Transverse colon (tissue), 4 donors: ENCODE measurements around the gene NFATC4. TPM values are rescaled to one million over a fixed set of nuclear protein-coding genes. Genes with fewer than 3 reads are reported as not detected.

Experiments used
- DNase-seq: peaks from one replicate; pipeline ENCODE4 v3.0.0-alpha.2; 2019
- H3K27ac ChIP-seq, 4 donors: fragments of 200-600 bp; sonication (generic); 2 replicates each; pipeline ENCODE4 v1.5.1; 2016 to 2018; ENCODE audit warnings: inconsistent platforms in 4 of 4
- H3K27me3 ChIP-seq: fragments of 200-600 bp; sonication (generic); 2 replicates; pipeline ENCODE4 v1.5.1; 2017; ENCODE audit warnings: inconsistent platforms
- H3K36me3 ChIP-seq, 4 donors: fragments of 200-600 bp; sonication (generic); 2 replicates each; pipeline ENCODE4 v1.5.1; 2017 to 2019; ENCODE audit warnings: inconsistent platforms in 4 of 4
- H3K4me1 ChIP-seq, 4 donors: fragments of 200-600 bp; sonication (generic); 2 replicates each; pipeline ENCODE4 v1.5.1; 2017 to 2020; ENCODE audit warnings: inconsistent platforms in 4 of 4
- H3K4me3 ChIP-seq, 4 donors: fragments of 200-600 bp; sonication (generic); 1 replicate in 1 of 4; 2 replicates in 3 of 4; pipeline versions ENCODE4 v1.5.1 to v1.6.1; 2017 to 2019; ENCODE audit warnings: inconsistent platforms in 4 of 4
- H3K9me3 ChIP-seq, 2 donors: fragments of 200-600 bp; sonication (generic); 2 replicates each; pipeline ENCODE4 v1.5.1; 2017 to 2019; ENCODE audit warnings: inconsistent platforms in 2 of 2
- CTCF ChIP-seq, 5 experiments: fragments of 200-600 bp in 3 of 5; fragments of 450-650 bp in 2 of 5; sonication (generic) in 3 of 5; IDR thresholded peaks; 1 replicate in 2 of 5; 2 replicates in 3 of 5; pipeline ENCODE4 v1.5.1; 2016 to 2017; ENCODE audit warnings: antibody characterized with exemption in 5 of 5, inconsistent platforms in 3 of 5, mild to moderate bottlenecking in 2 of 5, moderate library complexity in 1 of 5
- EP300 ChIP-seq: sonication (generic); formaldehyde crosslinking; IDR thresholded peaks from one replicate; pipeline ENCODE4 v1.6.1; 2017; ENCODE audit warnings: antibody characterized with exemption, low read depth
- POLR2A ChIP-seq: fragments of 450-650 bp; IDR thresholded peaks from one replicate; pipeline ENCODE4 v1.6.1; 2016; ENCODE audit warnings: antibody characterized with exemption, mild to moderate bottlenecking, moderate library complexity
- POLR2AphosphoS5 ChIP-seq, 3 donors: sonication (generic); formaldehyde crosslinking; IDR thresholded peaks; one replicate each; pipeline ENCODE4 v1.6.1; 2016; ENCODE audit warnings: antibody characterized with exemption in 3 of 3
- WGBS, 2 donors: methylation state at CpG; one replicate each; pipeline ENCODE4 v1.1.5; 2018; ENCODE audit warnings: low coverage in 1 of 2; 5-methylcytosine and 5-hydroxymethylcytosine counted together
- in situ Hi-C, 4 donors: fragments of 200-750 bp; cut with MboI; loops; one replicate each; pipeline versions ENCODE4 v1.15.0 to v1.15.1; 2017; ENCODE audit warnings: low sequenced_read_pairs in 3 of 4, low pct_ligation_motif_present in 1 of 4, low pct_unique_long_range_greater_than_20kb in 1 of 4
- intact Hi-C: fragments of 100-400 bp; cut with DNase I; formaldehyde crosslinking; loops from one replicate; pipeline ENCODE4 v1.15.1; 2023; ENCODE audit warnings: low total_unique reads
- total RNA-seq, 4 donors: library from RNA; depleted of rRNA; stranded (reverse); fragments of >200 nt; gene quantifications; one replicate each; pipeline ENCODE4 v1.1.0, GENCODE V29; 2016

Gene NFATC4
- total RNA-seq, 4 donors from 2014 or later, result 13.4 to 58.0 (median 20.9) TPM

DNA sequence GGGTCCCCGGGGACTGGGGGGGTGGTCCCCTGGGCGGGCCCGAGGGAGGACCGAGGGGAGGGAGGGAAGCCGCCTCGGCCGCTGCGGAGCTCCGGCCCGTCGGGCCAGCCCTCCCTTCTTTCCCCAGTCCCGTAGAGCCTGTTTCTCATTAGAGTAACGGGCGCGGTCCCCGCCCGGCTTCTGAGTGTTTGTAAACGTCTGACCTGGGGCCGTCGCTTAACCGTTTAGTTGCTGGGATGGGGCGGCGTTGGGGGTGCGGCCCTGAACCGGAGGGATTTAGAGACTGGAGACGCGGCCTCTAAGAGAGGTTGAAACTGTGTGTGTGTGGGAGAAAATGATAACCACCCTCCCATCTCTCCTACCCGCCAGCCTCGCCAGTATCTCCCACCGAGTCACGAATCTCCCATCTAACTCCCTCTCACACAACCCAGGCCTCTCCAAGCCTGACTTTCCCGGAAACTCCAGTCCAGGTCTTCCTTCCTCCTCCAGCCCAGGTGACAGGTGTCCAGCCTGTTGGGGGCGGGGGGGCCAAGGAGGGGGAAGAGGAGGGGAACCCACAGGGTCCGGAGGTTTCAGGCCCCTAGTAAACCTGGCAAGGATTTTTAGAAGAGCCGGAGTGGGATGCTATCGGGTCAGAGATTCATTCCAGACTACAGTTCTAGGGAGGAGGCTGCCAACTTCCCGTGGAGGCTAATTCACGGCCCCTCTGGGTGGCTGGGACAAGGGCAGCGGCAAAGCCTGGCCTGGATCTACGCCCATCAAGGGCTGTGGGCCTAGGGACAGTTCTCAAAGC, 1.1 kb upstream of the NFATC4 start:
- no peaks in the 10 kb centered on the region for H3K9me3 ChIP-seq
- H3K27ac ChIP-seq, result peak overlapping the region; percentile 89 to 93 (median 90)
- peak overlapping the region; percentile 7 to 68 (median 57) for H3K4me3 ChIP-seq
- intact Hi-C loops, result no loop called here
- H3K27me3 ChIP-seq, result peaks cover 16% of the 10 kb centered on the region
- TF ChIP-seq CTCF (IDR thresholded peaks at IDR 0.05) (peak in 1 of 5 experiments; percentile 22), POLR2A (peak; percentile 74), EP300 (no peak), POLR2AphosphoS5 (IDR thresholded peaks at IDR 0.05) (peak in 2 of 3 donors; percentile 21 to 81)
- H3K36me3 ChIP-seq, result no peaks in the 10 kb centered on the region
- WGBS, 2 donors, result 0 to 3% methylated on average over 3 to 40 of the region's 40 CpGs
- H3K4me1 ChIP-seq, result peaks cover 6 to 41% (median 28%) of the 10 kb centered on the region in 4 donors
- in situ Hi-C loops, result loop anchor here in 2 of 4 donors (10.0 kb wide), 1 partner anchor 68 kb away; no protein-coding TSS in a partner anchor
- DNase-seq, result peak; percentile 94

- Histone ChIP-seq H3K27ac (peak overlapping the region; percentile 89 to 93 (median 90)), H3K9me3 (no peaks in the 10 kb centered on the region), H3K36me3 (peaks cover 0 to 1% (median 0%) of the 10 kb centered on the region in 4 donors), H3K4me1 (peaks cover 6 to 41% (median 28%) of the 10 kb centered on the region in 4 donors), H3K27me3 (peaks cover 16% of the 10 kb centered on the region), H3K4me3 (peak overlapping the region; percentile 55 to 74 (median 64))
- DNase-seq, result no peak
- WGBS, 2 donors, result 2% methylated on average over 15 of the region's 15 CpGs; no CpG with 5 or more reads in 1 of the 2 donors
- no peak for TF ChIP-seq CTCF (IDR thresholded peaks at IDR 0.05)
- TF ChIP-seq POLR2A, result no peak
- no peak for TF ChIP-seq EP300
- TF ChIP-seq POLR2AphosphoS5 (IDR thresholded peaks at IDR 0.05), result no peak
- in situ Hi-C loops, result loop anchor here in 2 of 4 donors (10.0 kb wide), 1 partner anchor 67 kb away; no protein-coding TSS in a partner anchor
- intact Hi-C loops, result loop anchor here (2.0 kb wide), 1 partner anchor 63 kb away; no protein-coding TSS in a partner anchor
These were observed 203 bp downstream of the NFATC4 start for GRCh38 chr14:24368212-24368561.

DNA sequence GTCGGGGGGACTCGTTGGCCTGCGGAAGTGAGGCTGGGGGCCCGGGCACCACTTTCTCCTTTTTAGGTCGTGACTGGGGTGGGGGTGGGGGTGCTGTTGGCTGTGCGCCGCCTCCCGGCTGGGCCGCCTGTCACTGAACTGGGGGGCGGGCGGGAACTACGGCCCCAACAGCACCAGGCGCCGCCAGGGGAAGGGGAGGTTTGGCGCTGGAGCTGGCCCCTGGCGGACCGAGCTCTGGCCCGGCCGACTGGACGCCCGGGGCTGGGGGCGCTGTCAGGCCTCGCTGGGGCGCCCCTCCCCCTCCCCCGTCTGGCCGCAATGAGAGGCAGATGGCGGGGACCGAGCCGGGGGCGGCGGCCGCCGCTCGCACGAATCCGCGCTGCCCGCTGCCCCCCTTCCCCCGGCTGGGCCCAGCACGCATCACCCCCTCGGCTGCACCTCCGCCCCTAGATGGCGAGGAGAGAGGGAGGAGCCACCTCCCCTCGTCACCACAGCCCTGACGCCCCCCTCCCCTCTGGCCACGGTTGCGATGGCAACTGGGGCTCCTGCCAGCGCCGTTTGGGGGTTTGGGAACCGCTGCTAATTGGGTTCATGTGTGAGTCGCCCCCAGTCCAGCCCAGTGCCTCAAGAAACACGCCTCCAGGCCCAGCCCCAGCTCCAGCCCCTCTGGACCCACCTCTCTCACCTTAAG, 723 bp downstream of the NFATC4 start:
- Histone ChIP-seq H3K27me3 (peaks cover 16% of the 10 kb centered on the region), H3K4me1 (peaks cover 6 to 41% (median 28%) of the 10 kb centered on the region in 4 donors), H3K9me3 (no peaks in the 10 kb centered on the region), H3K4me3 (peak overlapping the region; percentile 55 to 74 (median 64)), H3K36me3 (peaks cover 0 to 4% (median 0%) of the 10 kb centered on the region in 4 donors), H3K27ac (peak overlapping the region; percentile 89 to 93 (median 90))
- WGBS, 2 donors, result 7% methylated on average over 22 of the region's 52 CpGs; no CpG with 5 or more reads in 1 of the 2 donors
- in situ Hi-C loops (loop anchor here in 2 of 4 donors (10.0 kb wide), 1 partner anchor 66 kb away; no protein-coding TSS in a partner anchor), intact Hi-C loops (loop anchor here (2.0 kb wide), 1 partner anchor 62 kb away; no protein-coding TSS in a partner anchor)
- DNase-seq, result peak; percentile 45
- no peak for TF ChIP-seq EP300
- no peak for TF ChIP-seq CTCF (IDR thresholded peaks at IDR 0.05)
- TF ChIP-seq POLR2AphosphoS5 (IDR thresholded peaks at IDR 0.05), result no peak
- no peak for TF ChIP-seq POLR2A

- no peak for TF ChIP-seq POLR2AphosphoS5 (IDR thresholded peaks at IDR 0.05)
- TF ChIP-seq EP300, result no peak
- TF ChIP-seq POLR2A, result no peak
- no peak for TF ChIP-seq CTCF (IDR thresholded peaks at IDR 0.05)
- peaks cover 0 to 4% (median 0%) of the 10 kb centered on the region in 4 donors for H3K36me3 ChIP-seq
- H3K27me3 ChIP-seq, result peaks cover 16% of the 10 kb centered on the region
- WGBS, 2 donors, result 84% methylated on average over 20 of the region's 20 CpGs; no CpG with 5 or more reads in 1 of the 2 donors
- intact Hi-C loops (loop anchor here (2.0 kb wide), 1 partner anchor 61 kb away; no protein-coding TSS in a partner anchor), in situ Hi-C loops (loop anchor here in 2 of 4 donors (10.0 kb wide), 1 partner anchor 65 kb away; no protein-coding TSS in a partner anchor)
- DNase-seq, result peak; percentile 12
- H3K4me1 ChIP-seq, result peaks cover 6 to 41% (median 28%) of the 10 kb centered on the region in 4 donors
- H3K9me3 ChIP-seq, result no peaks in the 10 kb centered on the region
- peak overlapping the region; percentile 89 to 93 (median 90) for H3K27ac ChIP-seq
- peak overlapping the region in 1 of 4 donors; percentile 68 for H3K4me3 ChIP-seq
These were observed 1.5 kb downstream of the NFATC4 start for GRCh38 chr14:24369463-24369862.
